MM.1S (cell line): Measurements from ENCODE around the gene CCNE1.

ENCODE experiments used
- EZH2 ChIP-seq: fragments of 300-600 bp; sonication (generic); optimal IDR thresholded peaks from 2 replicates; pipeline ENCODE3; 2017; ENCODE audit warnings: low read depth, mild to moderate bottlenecking, antibody characterized with exemption, low read length, mixed read lengths
- EZH2phosphoT487 ChIP-seq: fragments of 300-600 bp; sonication (generic); IDR thresholded peaks from 2 replicates; pipeline ENCODE4 v1.6.1; 2018; ENCODE audit warnings: antibody characterized with exemption, low read length
- TF ChIP-seq, protein P1 (sequence below): fragments of 300-600 bp; sonication (generic); IDR thresholded peaks from 2 replicates; pipeline ENCODE4 v1.5.1; 2016; ENCODE audit warnings: antibody characterized with exemption, low read length, mixed read lengths

DNA sequence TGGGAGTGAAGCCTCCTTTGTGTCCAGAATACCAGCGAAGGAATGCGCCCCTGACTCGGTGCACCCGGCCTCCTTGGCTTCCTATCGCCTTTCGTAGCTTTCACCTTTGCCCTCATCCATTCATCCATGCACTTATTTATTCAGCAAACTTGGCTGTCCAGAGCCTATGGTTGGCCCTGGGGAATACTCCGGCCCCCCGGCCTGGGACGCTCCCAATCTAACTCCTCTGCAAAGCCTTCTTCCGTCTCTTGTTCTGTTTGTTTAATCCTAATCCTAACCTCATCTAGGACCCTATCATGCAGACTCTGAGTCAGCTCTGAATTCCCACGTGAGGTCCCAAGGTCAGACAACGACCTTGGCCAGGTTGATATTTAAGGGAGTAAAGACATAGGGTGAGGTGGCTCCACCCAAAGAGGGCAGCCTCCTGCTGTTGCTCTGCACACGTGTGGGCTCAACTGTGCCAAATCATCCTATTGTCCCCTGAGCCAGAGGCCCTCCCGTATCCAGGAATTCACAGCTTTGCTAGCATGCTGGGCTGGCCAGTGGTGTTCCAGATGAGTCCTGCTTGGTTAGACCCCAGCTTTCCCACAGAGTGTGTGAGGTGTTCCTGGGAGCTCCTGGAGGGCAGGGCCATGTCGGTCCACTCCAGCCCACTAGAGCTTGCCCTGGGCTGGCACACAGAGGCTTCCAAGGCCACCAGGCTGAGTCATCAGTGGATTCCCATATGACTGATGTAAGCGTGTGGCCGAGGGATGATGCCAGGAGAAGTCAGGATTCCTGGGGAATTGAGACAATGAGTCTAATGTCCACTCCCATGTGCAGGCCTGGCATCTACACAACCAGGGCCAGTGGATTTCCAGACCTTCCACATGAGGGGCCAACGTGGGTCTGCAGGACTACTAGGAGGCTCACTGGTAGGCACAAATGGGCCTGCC is 6.5 kb upstream of the CCNE1 start:
- TF ChIP-seq, protein P1, sequence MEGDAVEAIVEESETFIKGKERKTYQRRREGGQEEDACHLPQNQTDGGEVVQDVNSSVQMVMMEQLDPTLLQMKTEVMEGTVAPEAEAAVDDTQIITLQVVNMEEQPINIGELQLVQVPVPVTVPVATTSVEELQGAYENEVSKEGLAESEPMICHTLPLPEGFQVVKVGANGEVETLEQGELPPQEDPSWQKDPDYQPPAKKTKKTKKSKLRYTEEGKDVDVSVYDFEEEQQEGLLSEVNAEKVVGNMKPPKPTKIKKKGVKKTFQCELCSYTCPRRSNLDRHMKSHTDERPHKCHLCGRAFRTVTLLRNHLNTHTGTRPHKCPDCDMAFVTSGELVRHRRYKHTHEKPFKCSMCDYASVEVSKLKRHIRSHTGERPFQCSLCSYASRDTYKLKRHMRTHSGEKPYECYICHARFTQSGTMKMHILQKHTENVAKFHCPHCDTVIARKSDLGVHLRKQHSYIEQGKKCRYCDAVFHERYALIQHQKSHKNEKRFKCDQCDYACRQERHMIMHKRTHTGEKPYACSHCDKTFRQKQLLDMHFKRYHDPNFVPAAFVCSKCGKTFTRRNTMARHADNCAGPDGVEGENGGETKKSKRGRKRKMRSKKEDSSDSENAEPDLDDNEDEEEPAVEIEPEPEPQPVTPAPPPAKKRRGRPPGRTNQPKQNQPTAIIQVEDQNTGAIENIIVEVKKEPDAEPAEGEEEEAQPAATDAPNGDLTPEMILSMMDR = no peak
- TF ChIP-seq EZH2phosphoT487 (no peak), EZH2 (no peak)
